GM19463 (cell line): ENCODE results near the gene VIPR2.
"Not testable (repeated sequence)": the region's sequence is repeated elsewhere in the genome, so short reads cannot be mapped to it uniquely, and the experiment has no call there.

Experiments
- ATAC-seq: cut with Tn5 transposase; IDR thresholded peaks from one replicate; pipeline ENCODE4 v1.9.1; 2021; ENCODE audit warnings: mild to moderate bottlenecking, moderate library complexity; ENCODE audit not compliant: unreplicated experiment

VIPR2 gene

DNA sequence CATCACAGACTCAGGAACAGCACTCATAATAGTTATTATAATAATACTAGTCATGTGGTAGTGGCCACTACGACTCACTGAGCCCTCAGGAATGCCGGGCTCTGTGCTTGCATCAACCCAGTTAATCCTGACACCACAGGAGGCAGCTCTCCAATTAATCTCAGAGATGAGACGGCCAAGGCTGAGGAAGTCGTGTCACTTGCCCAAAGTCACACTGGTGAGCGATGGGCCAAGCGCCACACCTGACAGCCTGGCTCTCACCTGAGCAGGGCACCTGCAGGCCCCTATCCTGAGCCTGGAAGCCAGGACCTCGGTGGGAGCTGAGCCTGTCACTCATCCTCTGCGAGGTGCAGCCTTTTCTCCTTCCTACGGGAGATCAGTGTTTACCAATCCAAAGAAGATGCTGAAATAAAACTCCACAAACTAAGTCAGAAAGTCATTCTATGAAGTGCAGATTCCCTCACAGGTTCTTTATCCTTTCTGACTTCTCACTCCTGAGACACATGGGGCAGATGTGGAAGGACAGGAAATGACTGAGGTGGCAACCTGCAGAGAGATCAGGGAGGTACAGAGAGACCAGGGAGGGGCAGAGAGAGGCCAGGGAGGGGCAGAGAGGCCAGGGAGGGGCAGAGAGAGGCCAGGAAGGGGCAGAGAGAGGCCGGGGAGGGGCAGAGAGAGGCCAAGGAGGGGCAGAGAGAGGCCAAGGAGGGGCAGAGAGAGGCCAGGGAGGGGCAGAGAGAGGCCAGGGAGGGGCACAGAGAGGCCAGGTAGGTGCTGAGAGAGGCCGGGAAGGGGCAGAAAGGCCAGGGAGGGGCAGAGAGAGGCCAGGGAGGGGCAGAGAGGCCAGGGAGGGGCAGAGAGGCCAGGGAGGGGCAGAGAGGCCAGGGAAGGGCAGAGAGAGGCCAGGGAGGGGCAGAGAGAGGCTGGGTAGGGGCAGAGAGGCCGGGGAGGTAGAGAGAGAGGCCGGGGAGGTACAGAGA, 38.5 kb downstream of the VIPR2 start:
- no peak for ATAC-seq

DNA sequence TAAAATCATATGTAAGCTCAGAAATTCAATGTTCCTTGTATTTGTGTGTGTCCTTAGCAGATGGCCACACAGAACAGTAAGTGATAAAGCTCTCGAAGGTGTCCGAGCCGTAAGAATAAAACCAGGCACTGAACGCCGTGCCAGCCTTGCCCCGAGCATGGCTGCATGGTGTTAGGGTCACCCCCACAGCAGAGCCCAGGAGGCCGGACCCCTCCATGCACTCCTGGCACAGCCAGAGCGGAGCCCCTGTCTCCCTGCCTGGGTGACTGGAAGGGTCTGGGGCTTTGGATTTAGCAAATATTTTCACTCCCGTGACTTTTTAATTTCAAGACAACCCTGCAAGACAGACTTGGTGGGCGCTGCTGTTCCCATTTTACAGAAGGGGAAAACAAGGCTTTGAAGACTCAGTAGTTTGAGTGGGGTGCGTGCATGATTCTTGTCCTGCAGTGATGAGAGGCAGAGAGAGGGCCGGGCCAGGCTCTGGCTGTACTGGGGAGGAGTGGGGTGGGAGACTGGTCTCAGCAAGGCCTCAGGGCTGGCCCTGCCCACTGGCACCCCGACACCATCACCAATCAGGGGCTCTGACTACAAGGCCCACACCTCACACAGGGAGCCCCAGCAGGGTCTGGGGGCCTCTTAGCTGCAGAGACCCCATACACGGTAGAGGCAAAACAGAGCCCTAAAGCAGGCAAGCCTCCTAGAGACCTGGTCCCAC, 39.4 kb downstream of the VIPR2 start:
- ATAC-seq: no peak

- no peak for ATAC-seq
Measured at GRCh38 chr7:159104188-159104920, 40.3 kb downstream of the VIPR2 start.

DNA sequence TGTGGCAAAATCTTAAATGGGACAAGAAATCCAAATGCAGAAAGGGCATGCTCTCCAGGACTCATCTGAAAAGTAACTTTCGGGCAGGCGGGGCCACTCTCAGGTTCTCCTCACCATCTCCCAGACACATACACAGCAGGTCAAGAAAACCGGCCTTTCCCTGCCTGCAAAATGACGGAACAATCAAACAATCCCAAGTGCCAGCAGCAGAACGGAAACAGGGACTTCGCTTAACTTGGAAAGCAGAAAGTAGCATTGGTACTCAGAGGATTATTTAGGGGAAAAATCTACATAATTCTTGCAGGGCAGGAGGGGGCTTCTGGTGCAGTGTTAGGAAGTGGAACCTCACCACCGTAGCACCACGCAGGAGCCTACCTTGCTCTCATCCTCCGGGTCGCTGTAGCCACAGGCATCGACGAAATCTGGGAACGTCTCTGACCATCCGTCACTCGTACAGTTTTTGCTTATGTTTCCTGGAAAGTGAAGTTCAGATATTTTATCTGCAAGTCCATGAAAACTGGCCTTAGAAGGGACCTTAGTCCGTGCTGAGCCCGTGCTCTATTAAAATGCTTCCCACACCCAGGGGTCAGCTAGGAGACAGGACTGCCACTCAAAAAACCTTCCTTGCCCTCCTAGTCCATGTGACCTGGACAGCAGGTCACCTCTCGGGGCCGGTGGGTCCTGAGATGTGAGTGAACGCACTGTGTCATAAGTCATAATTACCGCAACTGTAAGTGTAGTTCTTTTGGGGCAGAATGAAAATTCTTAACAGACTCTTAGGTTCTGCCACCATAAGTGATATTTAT, 41.1 kb downstream of the VIPR2 start:
- no peak for ATAC-seq

GRCh38 chr7:159102681-159103381, 41.8 kb downstream of the VIPR2 start:
- ATAC-seq: no peak

GRCh38 chr7:159101661-159102091, 43.0 kb downstream of the VIPR2 start:
- not testable (repeated sequence) for ATAC-seq

- not testable (repeated sequence) for ATAC-seq
Measured at GRCh38 chr7:159101083-159101395, 43.6 kb downstream of the VIPR2 start.

DNA sequence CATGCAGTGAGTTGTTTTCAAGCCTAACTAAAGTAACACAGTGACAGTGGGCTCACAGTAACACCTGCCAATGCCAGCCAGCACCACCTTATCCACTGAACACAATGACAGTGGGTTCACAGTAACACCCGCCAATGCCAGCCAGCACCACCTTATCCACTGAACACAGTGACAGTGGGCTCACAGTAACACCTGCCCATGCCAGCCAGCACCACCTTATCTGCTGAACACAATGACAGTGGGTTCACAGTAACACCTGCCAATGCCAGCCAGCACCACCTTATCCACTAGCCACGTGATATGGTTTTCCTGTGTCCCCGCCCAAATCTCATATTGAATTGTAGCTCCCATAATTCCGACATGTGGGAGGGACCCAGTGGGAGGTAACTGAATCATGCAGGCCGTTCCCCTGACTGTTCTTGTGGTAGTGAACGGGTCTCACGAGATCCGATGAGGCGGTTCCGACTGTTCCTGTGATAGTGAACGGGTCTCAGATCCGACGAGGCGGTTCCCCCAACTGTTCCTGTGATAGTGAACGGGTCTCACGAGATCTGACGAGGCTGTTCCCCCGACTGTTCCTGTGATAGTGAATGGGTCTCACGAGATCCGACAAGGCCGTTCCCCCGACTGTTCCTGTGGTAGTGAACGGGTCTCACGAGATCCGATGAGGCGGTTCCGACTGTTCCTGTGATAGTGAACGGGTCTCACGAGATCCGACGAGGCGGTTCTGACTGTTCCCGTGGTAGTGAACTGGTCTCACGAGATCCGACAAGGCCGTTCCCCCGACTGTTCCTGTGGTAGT, 44.2 kb downstream of the VIPR2 start:
- ATAC-seq: not testable (repeated sequence)

DNA sequence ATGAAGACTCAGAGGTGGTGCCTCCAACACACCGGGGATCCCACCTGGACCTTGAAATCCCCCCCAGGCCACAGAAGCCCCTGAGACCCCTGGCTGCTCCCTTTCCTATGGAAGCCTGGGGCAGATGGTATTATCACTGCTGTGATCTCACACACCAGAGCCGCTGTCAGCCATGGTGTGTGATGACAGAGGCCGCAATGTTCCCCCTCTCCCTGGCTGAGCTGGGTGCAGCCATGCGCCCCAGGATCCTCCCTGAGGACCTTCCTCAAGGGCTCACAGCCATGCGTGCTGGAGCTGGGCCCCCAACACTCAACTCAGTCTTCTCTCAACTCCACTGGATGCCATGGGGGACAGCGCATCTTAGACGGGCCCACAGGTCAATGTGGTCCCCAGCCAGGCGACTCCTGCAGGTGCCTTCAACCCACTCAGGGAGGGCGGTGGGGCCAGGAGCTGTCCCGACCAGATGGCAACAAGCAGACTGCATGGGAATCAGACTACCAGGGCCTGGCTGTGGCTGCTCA, 44.9 kb downstream of the VIPR2 start:
- no peak for ATAC-seq

- ATAC-seq: no peak
Measured at GRCh38 chr7:159098811-159099655, 45.6 kb downstream of the VIPR2 start.

- ATAC-seq: no peak
Measured at GRCh38 chr7:159098424-159098786, 46.3 kb downstream of the VIPR2 start.

DNA sequence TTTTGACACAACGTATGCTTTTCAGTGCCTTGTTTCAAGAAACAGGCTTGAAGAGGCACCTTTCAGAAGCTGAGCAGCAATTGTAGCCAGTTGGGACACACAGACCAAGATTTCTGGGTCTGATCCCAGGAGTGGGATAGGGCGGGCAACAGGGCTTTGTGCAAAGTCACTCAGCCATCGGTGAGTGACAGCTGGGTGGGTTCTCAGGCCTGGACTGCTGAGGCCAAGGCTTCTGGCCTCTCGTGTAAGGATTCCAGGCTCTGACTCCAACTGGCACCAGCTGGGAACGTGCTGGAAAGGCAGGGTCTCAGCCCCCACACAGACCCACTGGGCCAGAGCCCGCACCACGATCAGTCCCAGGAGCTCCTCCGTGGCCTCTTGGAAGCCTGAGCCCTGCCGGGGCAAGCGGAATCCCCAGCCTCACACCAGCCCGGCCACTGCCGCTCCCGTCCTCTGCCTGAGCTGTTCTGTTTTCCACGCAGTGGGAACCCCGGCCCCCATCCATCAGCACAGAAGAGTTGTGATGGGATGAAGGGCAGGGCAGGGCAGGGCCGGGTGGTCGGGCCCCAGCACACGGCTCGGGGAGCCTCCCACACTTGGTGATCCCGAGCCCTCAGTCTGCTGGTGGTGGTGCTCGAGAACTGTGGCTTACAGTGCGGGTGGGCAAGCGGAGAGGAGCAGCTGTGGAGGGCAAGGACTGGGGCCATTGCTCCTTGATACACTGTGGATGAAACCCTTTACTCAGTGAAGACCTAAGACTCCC, 46.8 kb downstream of the VIPR2 start:
- ATAC-seq: no peak

- no peak for ATAC-seq
Measured at GRCh38 chr7:159096736-159097581, 47.7 kb downstream of the VIPR2 start.

DNA sequence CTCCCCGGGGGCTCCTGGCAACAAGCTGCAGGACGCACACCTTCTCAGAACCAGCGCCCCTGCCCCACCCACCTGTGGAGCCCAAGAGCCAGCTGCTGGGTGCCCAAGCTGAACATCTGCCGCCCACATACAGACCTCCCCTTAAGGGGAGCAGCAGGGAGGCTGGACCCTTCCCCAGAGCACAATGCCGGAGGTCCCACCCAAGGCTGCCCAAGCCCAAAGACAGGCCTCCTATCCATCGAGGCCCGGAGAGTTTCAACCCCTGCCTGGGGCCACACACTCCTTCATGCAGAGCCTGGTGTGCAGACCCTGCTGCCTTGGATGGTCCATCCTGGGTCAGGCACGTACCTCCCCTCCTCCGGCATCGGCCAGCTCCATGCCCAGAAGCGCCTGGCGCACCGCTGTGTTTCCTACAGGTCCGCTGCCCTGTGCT, 48.7 kb downstream of the VIPR2 start:
- ATAC-seq: no peak

DNA sequence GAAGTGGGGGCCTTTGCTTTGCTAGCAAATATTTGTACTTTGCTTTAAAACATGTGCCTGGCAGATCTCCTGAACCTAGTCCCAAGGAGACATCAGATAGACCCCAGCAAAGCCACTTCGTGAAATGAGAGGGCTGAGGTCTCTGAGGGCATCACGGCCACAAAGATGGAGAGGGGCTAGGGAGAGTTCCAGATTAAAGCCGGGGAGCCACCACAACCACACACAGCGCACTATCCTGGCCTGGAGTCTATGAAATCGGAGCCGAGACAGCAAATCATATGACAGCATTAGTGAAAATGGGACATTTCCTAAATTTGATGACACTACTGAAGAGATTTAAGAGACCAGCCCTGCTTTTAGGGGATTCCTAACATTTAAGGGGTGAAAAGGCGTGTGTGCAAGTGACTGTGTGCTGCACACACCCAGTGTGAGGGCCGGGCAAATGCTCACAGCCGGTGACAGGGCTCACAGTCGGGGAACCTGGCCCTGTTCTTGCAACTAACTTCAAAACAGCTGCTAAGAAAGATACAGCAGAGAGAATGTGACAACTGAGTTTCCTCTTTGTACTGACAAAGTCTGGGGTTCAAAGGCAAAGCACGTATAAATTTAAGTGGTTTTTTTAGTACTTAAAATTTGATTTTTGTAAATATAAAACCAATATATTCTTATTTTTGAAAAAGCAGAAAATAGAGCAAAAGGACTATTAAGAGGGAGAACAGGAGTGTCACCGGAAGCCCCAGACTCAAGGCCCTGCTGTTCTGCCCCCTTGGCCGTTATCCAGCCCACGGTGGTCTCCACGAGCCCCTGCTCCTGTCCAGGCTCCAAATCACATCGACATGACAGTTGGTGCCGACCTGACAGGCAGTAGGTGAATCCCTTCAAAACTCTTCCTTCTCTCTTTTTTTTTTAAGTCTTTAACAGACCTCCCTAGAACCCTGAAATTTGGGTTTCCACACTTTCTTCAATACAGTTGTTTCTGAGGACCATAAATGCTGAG, 49.5 kb downstream of the VIPR2 start:
- no peak for ATAC-seq
